H1 (cell line): Measurements from ENCODE around the gene ITSN1. TPM values are rescaled to one million over a fixed set of nuclear protein-coding genes. Genes with fewer than 3 reads are reported as not detected.

Experiments used
- CTCF ChIA-PET: fragments of 300-600 bp; sonication (Branson Sonifier 250); formaldehyde crosslinking; loops from one replicate; lab custom pipeline; 2021; ENCODE audit not compliant: partially characterized antibody; lab: Charles Lee
- POLR2A ChIA-PET: fragments of 300-600 bp; sonication (Branson Sonifier 250); formaldehyde crosslinking; loops from one replicate; lab custom pipeline; 2021; ENCODE audit warnings: inconsistent platforms; ENCODE audit not compliant: partially characterized antibody; lab: Charles Lee
- DNase-seq, 2 experiments: peaks; one replicate each; pipeline versions ENCODE4 v3.0.0 to v3.0.0-alpha.2; 2010 to 2022; ENCODE audit warnings: low spot score in 2 of 2, low read depth in 1 of 2, mixed read lengths in 1 of 2
- FAIRE-seq: peaks from 2 replicates; lab custom pipeline; 2011; peaks lifted over from hg19 to GRCh38; lab: Jason Lieb, UNC
- H2AFZ ChIP-seq: 2 replicates; pipeline ENCODE4 v1.8.1; 2012; ENCODE audit warnings: low read length, inconsistent platforms
- H2AK5ac ChIP-seq: 2 replicates; pipeline ENCODE4 v1.6.1; 2013; ENCODE audit warnings: low read depth, low read length
- H2BK120ac ChIP-seq: replicated peaks from 2 replicates; pipeline ENCODE3; 2013; ENCODE audit warnings: low read depth, low read length, inconsistent platforms
- H2BK12ac ChIP-seq: 2 replicates; pipeline ENCODE4 v1.6.1; 2013; ENCODE audit warnings: low read depth, low read length
- H2BK15ac ChIP-seq: 2 replicates; pipeline ENCODE4 v1.6.1; 2013; ENCODE audit warnings: low read length
- H2BK20ac ChIP-seq: 2 replicates; pipeline ENCODE4 v1.6.1; 2013; ENCODE audit warnings: low read length
- H2BK5ac ChIP-seq: 2 replicates; pipeline ENCODE4 v1.6.1; 2013; ENCODE audit warnings: low read depth, low read length
- H3K14ac ChIP-seq: 2 replicates; pipeline ENCODE4 v1.6.1; 2013; ENCODE audit warnings: inconsistent platforms; ENCODE audit not compliant: insufficient read length
- H3K18ac ChIP-seq: 2 replicates; pipeline ENCODE4 v1.6.1; 2013; ENCODE audit warnings: low read length; ENCODE audit errors: extremely low read depth
- H3K23ac ChIP-seq: 2 replicates; pipeline ENCODE4 v1.6.1; 2013; ENCODE audit warnings: inconsistent platforms; ENCODE audit not compliant: insufficient read length
- H3K23me2 ChIP-seq: 2 replicates; pipeline ENCODE4 v1.6.1; 2013; ENCODE audit warnings: low read depth, low read length
- H3K27ac ChIP-seq: 2 replicates; pipeline ENCODE4 v1.6.1; 2011; ENCODE audit warnings: low read depth, low read length, inconsistent platforms
- H3K27me3 ChIP-seq, 4 experiments: replicated peaks in 1 of 4; 1 replicate in 1 of 4; 2 replicates in 3 of 4; pipeline versions ENCODE4 v1.6.1 to v1.8.1; 2011 to 2013; ENCODE audit warnings: low read length in 3 of 4, mild to moderate bottlenecking in 3 of 4, inconsistent platforms in 2 of 4, mixed read lengths in 2 of 4, moderate library complexity in 1 of 4; ENCODE audit not compliant: control insufficient read depth in 3 of 4, insufficient read depth in 3 of 4; ENCODE audit errors: extremely low read depth in 1 of 4
- H3K36me3 ChIP-seq, 4 experiments: 2 replicates each; pipeline versions ENCODE4 v1.6.1 to v1.8.1; 2011 to 2013; ENCODE audit warnings: mild to moderate bottlenecking in 4 of 4, low read length in 3 of 4, moderate library complexity in 2 of 4, control low read depth in 1 of 4, inconsistent platforms in 1 of 4; ENCODE audit not compliant: insufficient read depth in 4 of 4, control insufficient read depth in 2 of 4
- H3K4ac ChIP-seq: replicated peaks from 2 replicates; pipeline ENCODE3; 2013; ENCODE audit warnings: low read length, low read depth, mixed read lengths, inconsistent platforms; ENCODE audit not compliant: insufficient read length
- H3K4me1 ChIP-seq, 4 experiments: replicated peaks in 1 of 4; 1 replicate in 1 of 4; 2 replicates in 3 of 4; pipeline versions ENCODE4 v1.6.1 to v1.8.1; 2011 to 2013; ENCODE audit warnings: low read length in 3 of 4, inconsistent platforms in 2 of 4, mixed read lengths in 1 of 4; ENCODE audit not compliant: insufficient read depth in 4 of 4, control insufficient read depth in 3 of 4
- H3K4me2 ChIP-seq, 2 experiments: 2 replicates each; pipeline versions ENCODE4 v1.6.1 to v1.8.1; 2011 to 2013; ENCODE audit warnings: low read depth in 2 of 2, low read length in 2 of 2, control low read depth in 1 of 2, inconsistent platforms in 1 of 2, mild to moderate bottlenecking in 1 of 2; ENCODE audit not compliant: insufficient read depth in 1 of 2
- H3K4me3 ChIP-seq, 4 experiments: fragments of 200-600, 300-600 bp in 1 of 4; sonication (generic), shearing (Covaris generic), sonication (Bioruptor Twin) in 1 of 4; 2 replicates each; pipeline versions ENCODE4 v1.5.1 to v1.8.1; 2011 to 2016; ENCODE audit warnings: low read length in 4 of 4, low read depth in 3 of 4, control low read depth in 2 of 4, inconsistent platforms in 2 of 4, mild to moderate bottlenecking in 2 of 4, mixed read lengths in 1 of 4, moderate library complexity in 1 of 4; ENCODE audit not compliant: insufficient read depth in 2 of 4; ENCODE audit errors: extremely low read depth in 1 of 4
- H3K56ac ChIP-seq: replicated peaks from 2 replicates; pipeline ENCODE3; 2013; ENCODE audit warnings: low read depth, mild to moderate bottlenecking, mixed read lengths, low read length, inconsistent platforms; ENCODE audit not compliant: insufficient read length
- H3K79me1 ChIP-seq: 2 replicates; pipeline ENCODE4 v1.6.1; 2013; ENCODE audit warnings: low read depth, low read length, control low read depth
- H3K79me2 ChIP-seq, 2 experiments: 2 replicates each; pipeline versions ENCODE4 v1.6.1 to v1.8.1; 2012 to 2013; ENCODE audit warnings: low read length in 2 of 2, mild to moderate bottlenecking in 2 of 2, inconsistent platforms in 1 of 2; ENCODE audit not compliant: insufficient read depth in 2 of 2, control insufficient read depth in 1 of 2
- H3K9ac ChIP-seq, 4 experiments: replicated peaks in 1 of 4; 1 replicate in 1 of 4; 2 replicates in 3 of 4; pipeline versions ENCODE4 v1.6.1 to v1.8.1; 2011 to 2013; ENCODE audit warnings: low read depth in 3 of 4, low read length in 3 of 4, control low read depth in 2 of 4, mild to moderate bottlenecking in 2 of 4, moderate library complexity in 2 of 4, inconsistent platforms in 1 of 4; ENCODE audit errors: extremely low read depth in 1 of 4
- H3K9me3 ChIP-seq, 2 experiments: 2 replicates each; pipeline versions ENCODE4 v1.6.1 to v1.8.1; 2012 to 2013; ENCODE audit warnings: mild to moderate bottlenecking in 2 of 2, moderate library complexity in 2 of 2, control low read depth in 1 of 2, inconsistent platforms in 1 of 2, low read depth in 1 of 2, low read length in 1 of 2, mixed read lengths in 1 of 2; ENCODE audit not compliant: insufficient read depth in 2 of 2
- H4K20me1 ChIP-seq, 2 experiments: replicated peaks in 1 of 2; 2 replicates each; pipeline versions ENCODE3 to v1.8.1; 2011 to 2013; ENCODE audit warnings: inconsistent platforms in 2 of 2, low read length in 2 of 2, mild to moderate bottlenecking in 1 of 2; ENCODE audit not compliant: insufficient read depth in 2 of 2, control insufficient read depth in 1 of 2
- H4K5ac ChIP-seq: 2 replicates; pipeline ENCODE4 v1.6.1; 2013; ENCODE audit warnings: low read length, low read depth, mixed read lengths, inconsistent platforms; ENCODE audit not compliant: insufficient read length
- H4K8ac ChIP-seq: 2 replicates; pipeline ENCODE4 v1.8.0; 2013; ENCODE audit warnings: mild to moderate bottlenecking, moderate library complexity, low read length, inconsistent platforms; ENCODE audit not compliant: insufficient read depth; ENCODE audit errors: extremely low read depth
- H4K91ac ChIP-seq: replicated peaks from 2 replicates; pipeline ENCODE3; 2013; ENCODE audit warnings: low read length, mixed read lengths, inconsistent platforms; ENCODE audit not compliant: insufficient read length
- WGBS, 2 experiments: shearing (Covaris generic) in 1 of 2; methylation state at CpG; one replicate each; pipeline versions ENCODE4 v1.1.6 to v1.1.7; 2013 to 2015; ENCODE audit warnings: low lambda C conversion rate in 2 of 2, mixed read lengths in 2 of 2, inconsistent platforms in 1 of 2, low coverage in 1 of 2, missing lambda C conversion rate in 1 of 2; ENCODE audit not compliant: insufficient replicate concordance in 2 of 2, insufficient coverage in 1 of 2, insufficient read length in 1 of 2; ENCODE audit errors: extremely low coverage in 1 of 2, missing lambda C conversion rate in 1 of 2; 5-methylcytosine and 5-hydroxymethylcytosine counted together
- polyA plus RNA-seq, 7 experiments: library from polyadenylated mRNA; depleted of rRNA in 3 of 7; stranded (reverse) in 5 of 7; unstranded in 2 of 7; fragments of >200 nt in 5 of 7; fragments of 200-250 nt in 2 of 7; gene quantifications; 1 replicate in 5 of 7; 2 replicates in 1 of 7; 4 replicates in 1 of 7; pipeline versions ENCODE4 v1.2.1 to v1.2.3, GENCODE V29; 2011 to 2013; ENCODE audit warnings: missing spikeins in 2 of 7, mixed read lengths in 2 of 7
- total RNA-seq: library from RNA; stranded (reverse); fragmentation: NEBNext Ultra II Directional; extraction: Animal tissue kit (Norgen Biotek cat#: 25700); gene quantifications from 2 replicates; pipeline ENCODE4 v1.2.1, GENCODE V29; 2021

ITSN1 gene
- total and polyA plus RNA-seq, 2 of the 8 experiments (the other 6 are each of a cell fraction or from before 2014, with no cell fraction given): 60.8 to 78.1 TPM

GRCh38 chr21:33763582-33763899, 121.2 kb downstream of the ITSN1 start:
- FAIRE-seq: no peak
- H2BK120ac ChIP-seq: no peak overlapping the region
- H2BK12ac ChIP-seq: no peak overlapping the region
- H3K4me2 ChIP-seq: no peak overlapping the region
- no peak overlapping the region for H3K4me3 ChIP-seq
- H3K9ac ChIP-seq: no peak overlapping the region
- H4K5ac ChIP-seq: no peak overlapping the region
- no peaks in the 10 kb centered on the region for H4K20me1 ChIP-seq
- H3K23ac ChIP-seq: no peak overlapping the region
- peaks cover 0 to 3% (median 1%) of the 10 kb centered on the region in 4 experiments; a peak in 2 of 7 replicates for H3K4me1 ChIP-seq
- no peak overlapping the region for H3K18ac ChIP-seq
- no peak overlapping the region for H2AFZ ChIP-seq
- WGBS, 2 experiments: 95% methylated on average over 3 of the region's 3 CpGs; no CpG with 5 or more reads in 1 of the 2 experiments
- H3K14ac ChIP-seq: no peak overlapping the region
- H3K79me1 ChIP-seq: no peaks in the 10 kb centered on the region; the same call in 1 of the 2 replicates
- no peaks in the 10 kb centered on the region for H3K9me3 ChIP-seq
- no peak overlapping the region for H2BK20ac ChIP-seq
- H4K91ac ChIP-seq: no peak overlapping the region
- ChIA-PET POLR2A (no interaction called here), CTCF (interaction anchor here (0.6 to 1.3 kb wide), 4 partner anchors 13 to 79 kb away, joined by 3 to 4 read pairs (median 3); no protein-coding TSS in a partner anchor)
- no peak overlapping the region for H2BK15ac ChIP-seq
- no peak for DNase-seq
- no peak overlapping the region for H4K8ac ChIP-seq
- H3K4ac ChIP-seq: no peak overlapping the region
- peaks cover 2 to 28% (median 11%) of the 10 kb centered on the region in 4 experiments; a peak in 6 of 8 replicates for H3K36me3 ChIP-seq
- no peaks in the 10 kb centered on the region for H3K79me2 ChIP-seq
- H2AK5ac ChIP-seq: no peak overlapping the region
- no peak overlapping the region for H2BK5ac ChIP-seq
- no peaks in the 10 kb centered on the region for H3K23me2 ChIP-seq
- H3K27me3 ChIP-seq: no peaks in the 10 kb centered on the region
- no peak overlapping the region for H3K27ac ChIP-seq
- H3K56ac ChIP-seq: no peak overlapping the region
